BLaER1 treated with 17β-estradiol and CSF1 and Interleukin-3, amounts not matched to agents 10 nM and 100 nM (cell line): ENCODE data around the gene C3orf18.

ENCODE experiments used
- H3K27ac ChIP-seq, 11 experiments: shearing (Covaris generic); formaldehyde crosslinking; 2 replicates each; pipeline ENCODE4 v1.8.1; 2022
- H3K27me3 ChIP-seq, 11 experiments: shearing (Covaris generic); formaldehyde crosslinking; 2 replicates each; pipeline ENCODE4 v1.8.1; 2022
- H3K36me3 ChIP-seq, 11 experiments: shearing (Covaris generic); formaldehyde crosslinking; 2 replicates each; pipeline ENCODE4 v1.8.1; 2022
- H3K4me1 ChIP-seq, 10 experiments: shearing (Covaris generic); formaldehyde crosslinking; 2 replicates each; pipeline ENCODE4 v1.8.1; 2022
- H3K4me2 ChIP-seq, 11 experiments: shearing (Covaris generic); formaldehyde crosslinking; 2 replicates each; pipeline ENCODE4 v1.8.1; 2022
- H3K4me3 ChIP-seq, 10 experiments: shearing (Covaris generic); formaldehyde crosslinking; 2 replicates each; pipeline ENCODE4 v1.8.1; 2022
- H3K9ac ChIP-seq, 11 experiments: shearing (Covaris generic); formaldehyde crosslinking; 2 replicates each; pipeline ENCODE4 v1.8.1; 2022
- H3K9me3 ChIP-seq, 11 experiments: shearing (Covaris generic); formaldehyde crosslinking; replicated peaks in 1 of 11; 2 replicates each; pipeline ENCODE4 v1.8.1; 2022
- H4K20me1 ChIP-seq, 11 experiments: shearing (Covaris generic); formaldehyde crosslinking; 2 replicates each; pipeline ENCODE4 v1.8.1; 2022
- Cebpa-rat ChIP-seq, 11 experiments: shearing (Covaris generic); IDR thresholded peaks; 2 replicates each; pipeline ENCODE4 v1.8.1; 2022

The C3orf18 gene

GRCh38 chr3:50572801-50573371 is 5.3 kb upstream of the C3orf18 start:
- no peak for TF ChIP-seq Cebpa-rat (IDR thresholded peaks at IDR 0.05)
- peak overlapping the region in 6 of 11 experiments; percentile 18 to 71 (median 43); a peak in 9 of 22 replicates for H3K4me2 ChIP-seq
- no peaks in the 10 kb centered on the region for H3K27me3 ChIP-seq
- H4K20me1 ChIP-seq, result no peaks in the 10 kb centered on the region; a peak in 1 of 22 replicates
- H3K9ac ChIP-seq, result peak overlapping the region in 9 of 11 experiments; percentile 31 to 73 (median 44); a peak in 15 of 22 replicates
- no peaks in the 10 kb centered on the region for H3K9me3 ChIP-seq
- peak overlapping the region; percentile 6 to 58 (median 41); a peak in 17 of 22 replicates for H3K27ac ChIP-seq
- H3K4me1 ChIP-seq, result peaks cover 22 to 67% (median 39%) of the 10 kb centered on the region in 10 experiments
- no peak overlapping the region for H3K4me3 ChIP-seq
- peaks cover 34 to 64% (median 44%) of the 10 kb centered on the region in 11 experiments for H3K36me3 ChIP-seq

DNA sequence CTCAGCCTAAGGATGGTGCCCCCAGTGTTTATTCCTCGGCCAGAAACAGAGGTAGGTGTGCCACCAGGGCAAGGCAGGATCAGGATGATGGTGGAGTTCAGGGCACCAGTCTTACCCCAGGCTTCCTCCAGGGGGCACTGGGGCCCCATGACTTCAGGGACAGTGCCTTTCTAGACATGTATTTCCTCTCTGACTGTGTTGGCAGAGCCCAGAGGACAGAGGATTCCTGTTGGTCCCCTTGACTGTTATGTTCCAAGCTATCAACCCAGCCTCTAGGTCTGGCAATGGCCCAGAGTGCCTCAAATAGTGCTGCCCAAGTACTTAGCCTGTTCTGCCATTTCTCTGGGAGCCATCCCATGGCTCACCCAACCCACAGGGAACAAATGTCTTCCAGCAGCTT is 4.6 kb upstream of the C3orf18 start:
- Histone ChIP-seq H3K4me1 (peaks cover 29 to 74% (median 46%) of the 10 kb centered on the region in 10 experiments), H3K27ac (peak overlapping the region in 10 of 11 experiments; percentile 6 to 58 (median 42); a peak in 15 of 22 replicates), H3K9ac (peak overlapping the region in 9 of 11 experiments; percentile 9 to 73 (median 44); a peak in 11 of 22 replicates), H4K20me1 (no peaks in the 10 kb centered on the region; a peak in 1 of 22 replicates), H3K36me3 (peaks cover 27 to 57% (median 37%) of the 10 kb centered on the region in 11 experiments; a peak in 21 of 22 replicates), H3K4me2 (peak overlapping the region in 7 of 11 experiments; percentile 15 to 71 (median 31); a peak in 11 of 22 replicates), H3K27me3 (peaks cover 0 to 2% (median 0%) of the 10 kb centered on the region in 11 experiments; a peak in 2 of 22 replicates), H3K4me3 (no peak overlapping the region), H3K9me3 (no peaks in the 10 kb centered on the region)
- TF ChIP-seq Cebpa-rat (IDR thresholded peaks at IDR 0.05), result no peak

- Histone ChIP-seq H3K27ac (peak overlapping the region in 2 of 11 experiments; percentile 3 to 88; a peak in 3 of 22 replicates), H3K4me1 (peaks cover 36 to 81% (median 52%) of the 10 kb centered on the region in 10 experiments), H3K36me3 (peaks cover 20 to 50% (median 31%) of the 10 kb centered on the region in 11 experiments; a peak in 21 of 22 replicates), H3K4me2 (peak overlapping the region in 1 of 11 experiments; percentile 91; a peak in 1 of 22 replicates), H4K20me1 (no peaks in the 10 kb centered on the region; a peak in 1 of 22 replicates), H3K27me3 (peaks cover 0 to 8% (median 0%) of the 10 kb centered on the region in 11 experiments; a peak in 2 of 22 replicates), H3K9me3 (no peaks in the 10 kb centered on the region), H3K4me3 (no peak overlapping the region), H3K9ac (peak overlapping the region in 5 of 11 experiments; percentile 85 to 93 (median 90); a peak in 7 of 22 replicates)
- TF ChIP-seq Cebpa-rat (IDR thresholded peaks at IDR 0.05), result no peak
These were observed 3.9 kb upstream of the C3orf18 start for GRCh38 chr3:50571486-50571885.

- peak overlapping the region; percentile 76 to 93 (median 85) for H3K9ac ChIP-seq
- peak overlapping the region; percentile 74 to 98 (median 82); a peak in 19 of 20 replicates for H3K4me3 ChIP-seq
- H3K27ac ChIP-seq, result peak overlapping the region in 7 of 11 experiments; percentile 18 to 93 (median 83); a peak in 9 of 22 replicates
- no peaks in the 10 kb centered on the region for H3K9me3 ChIP-seq
- peaks cover 0 to 11% (median 0%) of the 10 kb centered on the region in 11 experiments; a peak in 2 of 22 replicates for H3K27me3 ChIP-seq
- H3K4me1 ChIP-seq, result peaks cover 37 to 77% (median 52%) of the 10 kb centered on the region in 10 experiments
- no peak for TF ChIP-seq Cebpa-rat (IDR thresholded peaks at IDR 0.05)
- H4K20me1 ChIP-seq, result no peaks in the 10 kb centered on the region; a peak in 1 of 22 replicates
- H3K36me3 ChIP-seq, result peaks cover 14 to 42% (median 26%) of the 10 kb centered on the region in 11 experiments; a peak in 20 of 22 replicates
- H3K4me2 ChIP-seq, result peak overlapping the region; percentile 79 to 96 (median 90)
These were observed 3.1 kb upstream of the C3orf18 start for GRCh38 chr3:50570508-50571279.

DNA sequence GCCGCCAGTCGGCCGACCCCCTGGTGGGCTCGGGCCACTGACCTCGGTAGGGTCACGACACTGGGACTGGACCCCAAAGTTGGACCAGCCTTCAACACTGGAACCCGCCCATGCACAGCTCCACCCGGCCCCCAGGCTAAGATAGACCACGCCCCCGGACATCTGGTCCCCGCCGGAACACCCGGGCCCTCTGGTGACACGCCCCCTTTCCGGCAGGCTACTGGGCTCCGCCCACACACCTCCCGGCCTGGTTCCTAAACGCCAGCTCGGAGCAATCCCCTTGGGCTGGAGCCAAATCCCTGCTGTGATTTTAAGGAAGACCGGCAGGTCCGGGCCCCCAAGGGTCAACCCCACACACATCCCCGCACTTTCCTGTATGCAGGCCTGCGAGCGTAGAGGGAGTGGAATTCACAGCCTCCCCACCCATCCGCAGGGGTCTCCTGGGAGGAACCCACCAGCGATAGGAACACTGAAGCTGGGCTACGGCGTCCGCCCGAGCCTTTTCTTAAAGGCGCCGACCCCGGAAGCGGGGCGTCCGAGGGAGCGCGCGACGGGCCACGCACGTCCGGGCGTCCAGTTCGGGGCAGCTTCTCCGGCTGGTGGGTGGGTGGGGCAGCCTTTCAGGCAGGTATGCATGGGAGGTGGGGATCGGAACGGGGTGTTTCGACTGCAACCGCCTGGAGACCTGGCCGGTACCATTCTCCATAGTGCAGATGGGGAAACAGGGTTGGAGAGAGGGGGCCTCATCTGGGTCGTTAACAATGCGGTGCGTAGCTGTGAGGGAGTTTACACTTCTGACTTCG is 1.6 kb upstream of the C3orf18 start, which contains the start of gene HEMK1:
TSS of gene HEMK1 (plus strand) at position 576 of the 803 bp plus-strand sequence. CDS start 1,583 bp downstream, outside the sequence.
- Histone ChIP-seq H3K27ac (peak within 1 kb of the TSS; percentile 61 to 93 (median 83); a peak in 21 of 22 replicates), H3K27me3 (peaks cover 0 to 11% (median 0%) of the 10 kb centered on the region in 11 experiments; a peak in 2 of 22 replicates), H3K4me2 (peak within 1 kb of the TSS; percentile 79 to 96 (median 90)), H3K9ac (peak within 1 kb of the TSS; percentile 76 to 93 (median 85)), H3K4me1 (peaks cover 37 to 65% (median 48%) of the 10 kb centered on the region in 10 experiments), H3K9me3 (no peaks in the 10 kb centered on the region), H4K20me1 (no peaks in the 10 kb centered on the region; a peak in 1 of 22 replicates), H3K4me3 (peak within 1 kb of the TSS; percentile 74 to 98 (median 82)), H3K36me3 (peaks cover 10 to 28% (median 19%) of the 10 kb centered on the region in 11 experiments; a peak in 19 of 22 replicates)
- TF ChIP-seq Cebpa-rat (IDR thresholded peaks at IDR 0.05), result no peak

DNA sequence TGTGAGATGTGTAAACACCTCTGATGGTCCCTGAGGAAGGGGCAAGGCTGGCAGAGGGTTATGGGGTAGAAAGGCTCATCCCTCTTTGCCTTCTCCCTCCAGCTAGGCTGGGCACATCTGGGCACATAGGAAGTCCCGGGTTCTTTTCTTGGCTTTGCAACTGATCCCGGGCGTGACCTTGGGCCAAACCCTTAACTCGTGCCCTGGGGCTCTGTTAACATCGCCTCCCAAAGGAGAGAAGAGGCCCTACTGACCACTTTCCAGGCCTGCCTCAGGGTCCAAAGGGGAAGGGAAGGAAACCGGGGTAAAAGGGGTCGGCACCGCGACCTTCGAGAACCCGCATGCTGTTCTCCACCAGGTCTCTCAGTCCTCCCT is 549 bp downstream of the C3orf18 start:
- Histone ChIP-seq H3K4me3 (peak overlapping the region; percentile 53 to 98 (median 69)), H3K4me2 (peak overlapping the region; percentile 79 to 96 (median 90)), H4K20me1 (peaks cover 0 to 7% (median 0%) of the 10 kb centered on the region in 11 experiments; a peak in 1 of 22 replicates), H3K4me1 (peaks cover 35 to 54% (median 42%) of the 10 kb centered on the region in 10 experiments), H3K27me3 (peaks cover 0 to 11% (median 0%) of the 10 kb centered on the region in 11 experiments; a peak in 2 of 22 replicates), H3K9ac (peak overlapping the region; percentile 64 to 75 (median 70)), H3K36me3 (peaks cover 0 to 10% (median 0%) of the 10 kb centered on the region in 11 experiments; a peak in 2 of 22 replicates), H3K27ac (peak overlapping the region in 7 of 11 experiments; percentile 49 to 93 (median 56); a peak in 12 of 22 replicates), H3K9me3 (no peaks in the 10 kb centered on the region)
- TF ChIP-seq Cebpa-rat (IDR thresholded peaks at IDR 0.05), result no peak

- peaks cover 0 to 11% (median 0%) of the 10 kb centered on the region in 11 experiments; a peak in 2 of 22 replicates for H3K27me3 ChIP-seq
- H3K4me1 ChIP-seq, result peaks cover 22 to 33% (median 26%) of the 10 kb centered on the region in 10 experiments
- H3K4me3 ChIP-seq, result no peak overlapping the region
- no peak overlapping the region for H3K4me2 ChIP-seq
- H3K9me3 ChIP-seq, result no peaks in the 10 kb centered on the region
- no peak for TF ChIP-seq Cebpa-rat (IDR thresholded peaks at IDR 0.05)
- no peaks in the 10 kb centered on the region for H3K36me3 ChIP-seq
- no peak overlapping the region; a peak in 1 of 22 replicates for H3K9ac ChIP-seq
- peaks cover 0 to 7% (median 0%) of the 10 kb centered on the region in 11 experiments; a peak in 1 of 22 replicates for H4K20me1 ChIP-seq
- H3K27ac ChIP-seq, result no peak overlapping the region
These were observed 3.2 kb downstream of the C3orf18 start for GRCh38 chr3:50564321-50564720.
